GM13977 (cell line): ENCODE data around the gene NFE2.

Experiments
- DNase-seq: peaks from one replicate; pipeline ENCODE4 v3.0.0; 2012; ENCODE audit warnings: low spot score
- CTCF ChIP-seq: IDR thresholded peaks from 2 replicates; pipeline ENCODE4 v1.5.1; 2012; ENCODE audit warnings: mild to moderate bottlenecking, control low read depth; ENCODE audit not compliant: insufficient read depth; ENCODE audit errors: extremely low read depth, missing control alignments
- in situ Hi-C: fragments of 300-500 bp; cut with MboI; formaldehyde crosslinking; loops from one replicate; pipeline ENCODE4 v1.12.0; 2022; ENCODE audit warnings: low sequenced_read_pairs, low pct_unique_long_range_greater_than_20kb, mixed read lengths, inconsistent platforms; ENCODE audit not compliant: unreplicated experiment

NFE2 gene

GRCh38 chr12:54300732-54301427, at the start of gene NFE2:
TSS of gene NFE2 (minus strand) at chr12:54301015. CDS start at chr12:54295248, 5,767 bp downstream.
- in situ Hi-C loops: no loop called here

GRCh38 chr12:54349679-54350078, 48.9 kb upstream of the NFE2 start:
- in situ Hi-C loops: loop anchor here (25.0 kb wide), 1 partner anchor 337 kb away; the partner anchor contains the start of genes HOXC8 and HOXC9
- DNase-seq: no peak

More at GRCh38 chr12:54300732-54301427, at the start of gene NFE2:
- peak; percentile 27 for DNase-seq
- no peak for TF ChIP-seq CTCF

GRCh38 chr12:54349036-54349435, 48.2 kb upstream of the NFE2 start:
- in situ Hi-C loops: no loop called here
- no peak for DNase-seq
- TF ChIP-seq CTCF: no peak

More at GRCh38 chr12:54349679-54350078, 48.9 kb upstream of the NFE2 start:
- TF ChIP-seq CTCF: no peak

- in situ Hi-C loops: no loop called here
- TF ChIP-seq CTCF: no peak
- no peak for DNase-seq
These were observed 40.8 kb upstream of the NFE2 start for GRCh38 chr12:54341378-54342300.

- in situ Hi-C loops: no loop called here
- no peak for TF ChIP-seq CTCF
- DNase-seq: no peak
These were observed 40.0 kb upstream of the NFE2 start for GRCh38 chr12:54340846-54341245.

- no peak for TF ChIP-seq CTCF
- no peak for DNase-seq
- in situ Hi-C loops: no loop called here
These were observed 38.0 kb upstream of the NFE2 start for GRCh38 chr12:54338698-54339296.
